A549 (cell line): Measurements from ENCODE around the gene OR10D3.

ENCODE experiments used
- CHD4 ChIP-seq: fragments of 200-600 bp; sonication (generic); IDR thresholded peaks from 2 replicates; pipeline ENCODE4 v1.6.1; 2016; ENCODE audit warnings: antibody characterized with exemption, mild to moderate bottlenecking, borderline replicate concordance
- HDAC2 ChIP-seq: fragments of 200-600 bp; sonication (generic); IDR thresholded peaks from 2 replicates; pipeline ENCODE4 v1.6.1; 2016
- KDM1A ChIP-seq: fragments of 200-600 bp; sonication (generic); IDR thresholded peaks from 2 replicates; pipeline ENCODE4 v1.6.1; 2016; ENCODE audit warnings: low read depth, mild to moderate bottlenecking
- MYC ChIP-seq: IDR thresholded peaks from 2 replicates; pipeline ENCODE4 v1.6.1; 2012; ENCODE audit warnings: mild to moderate bottlenecking, inconsistent platforms, low read length, improper control_type of control experiment, borderline replicate concordance
- NR3C1 ChIP-seq: fragments of >200 bp; sonication (Bioruptor Twin); formaldehyde crosslinking; IDR thresholded peaks from 3 replicates; pipeline ENCODE4 v1.6.1; 2017
- POLR2A ChIP-seq: IDR thresholded peaks from 2 replicates; pipeline ENCODE4 v1.6.1; 2012; ENCODE audit warnings: mild to moderate bottlenecking, low read length
- RARB ChIP-seq: fragments of 250-450 bp; sonication (Bioruptor Pico); IDR thresholded peaks from 2 replicates; pipeline ENCODE4 v1.8.0; 2021; ENCODE audit warnings: mild to moderate bottlenecking, moderate library complexity
- RCOR1 ChIP-seq: fragments of 150-350 bp; IDR thresholded peaks from 2 replicates; pipeline ENCODE4 v1.6.1; 2014; ENCODE audit warnings: antibody characterized with exemption, low read length, low read depth
- RFX5 ChIP-seq: fragments of 450-650 bp; IDR thresholded peaks from 2 replicates; pipeline ENCODE4 v1.7.1; 2014; ENCODE audit warnings: antibody characterized with exemption, mild to moderate bottlenecking, moderate library complexity
- TFCP2L1 ChIP-seq: fragments of 250-450 bp; sonication (Bioruptor Pico); IDR thresholded peaks from 2 replicates; pipeline ENCODE4 v1.5.0; 2021; ENCODE audit warnings: mild to moderate bottlenecking
- TF ChIP-seq, protein P1 (sequence below): fragments of >200 bp; sonication (Bioruptor Twin); formaldehyde crosslinking; IDR thresholded peaks from 3 replicates; pipeline ENCODE4 v1.5.1; 2016
- TF ChIP-seq, protein P2 (sequence below): fragments of 450-650 bp; IDR thresholded peaks from 2 replicates; pipeline ENCODE4 v1.6.1; 2014; ENCODE audit warnings: antibody characterized with exemption
- TF ChIP-seq, protein P3 (sequence below): fragments of 250-450 bp; sonication (Bioruptor Pico); IDR thresholded peaks from 2 replicates; pipeline ENCODE4 v1.5.0; 2021; ENCODE audit warnings: mild to moderate bottlenecking, moderate library complexity, borderline replicate concordance

DNA sequence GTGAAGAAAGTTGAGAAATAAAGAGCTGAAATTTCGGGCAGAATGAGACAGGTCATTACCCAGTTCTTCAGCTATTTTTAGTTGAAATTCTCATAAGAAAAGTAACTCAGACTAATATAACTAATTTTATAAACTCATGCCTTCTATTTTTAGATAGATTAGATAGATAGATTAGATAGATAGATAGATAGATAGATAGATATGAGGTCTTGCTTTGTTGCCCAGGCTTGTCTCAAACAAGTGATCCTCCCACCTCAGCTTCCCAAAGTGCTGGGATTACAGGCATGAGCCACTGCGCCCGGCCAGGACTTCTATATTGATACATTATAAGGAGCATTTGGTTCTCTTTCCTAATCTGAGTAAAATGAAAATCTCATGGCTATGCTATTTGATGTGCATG, 30.9 kb downstream of the OR10D3 start:
- TF ChIP-seq RARB (CRISPR knock-in tag) (no peak), POLR2A (no peak), HDAC2 (no peak), RFX5 (no peak), CHD4 (no peak), NR3C1 (no peak), MYC (no peak), TFCP2L1 (CRISPR knock-in tag) (no peak), KDM1A (no peak), RCOR1 (no peak)
- TF ChIP-seq, protein P1, sequence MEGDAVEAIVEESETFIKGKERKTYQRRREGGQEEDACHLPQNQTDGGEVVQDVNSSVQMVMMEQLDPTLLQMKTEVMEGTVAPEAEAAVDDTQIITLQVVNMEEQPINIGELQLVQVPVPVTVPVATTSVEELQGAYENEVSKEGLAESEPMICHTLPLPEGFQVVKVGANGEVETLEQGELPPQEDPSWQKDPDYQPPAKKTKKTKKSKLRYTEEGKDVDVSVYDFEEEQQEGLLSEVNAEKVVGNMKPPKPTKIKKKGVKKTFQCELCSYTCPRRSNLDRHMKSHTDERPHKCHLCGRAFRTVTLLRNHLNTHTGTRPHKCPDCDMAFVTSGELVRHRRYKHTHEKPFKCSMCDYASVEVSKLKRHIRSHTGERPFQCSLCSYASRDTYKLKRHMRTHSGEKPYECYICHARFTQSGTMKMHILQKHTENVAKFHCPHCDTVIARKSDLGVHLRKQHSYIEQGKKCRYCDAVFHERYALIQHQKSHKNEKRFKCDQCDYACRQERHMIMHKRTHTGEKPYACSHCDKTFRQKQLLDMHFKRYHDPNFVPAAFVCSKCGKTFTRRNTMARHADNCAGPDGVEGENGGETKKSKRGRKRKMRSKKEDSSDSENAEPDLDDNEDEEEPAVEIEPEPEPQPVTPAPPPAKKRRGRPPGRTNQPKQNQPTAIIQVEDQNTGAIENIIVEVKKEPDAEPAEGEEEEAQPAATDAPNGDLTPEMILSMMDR, result no peak
- TF ChIP-seq, protein P2, sequence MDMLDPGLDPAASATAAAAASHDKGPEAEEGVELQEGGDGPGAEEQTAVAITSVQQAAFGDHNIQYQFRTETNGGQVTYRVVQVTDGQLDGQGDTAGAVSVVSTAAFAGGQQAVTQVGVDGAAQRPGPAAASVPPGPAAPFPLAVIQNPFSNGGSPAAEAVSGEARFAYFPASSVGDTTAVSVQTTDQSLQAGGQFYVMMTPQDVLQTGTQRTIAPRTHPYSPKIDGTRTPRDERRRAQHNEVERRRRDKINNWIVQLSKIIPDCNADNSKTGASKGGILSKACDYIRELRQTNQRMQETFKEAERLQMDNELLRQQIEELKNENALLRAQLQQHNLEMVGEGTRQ, result no peak
- TF ChIP-seq, protein P3, sequence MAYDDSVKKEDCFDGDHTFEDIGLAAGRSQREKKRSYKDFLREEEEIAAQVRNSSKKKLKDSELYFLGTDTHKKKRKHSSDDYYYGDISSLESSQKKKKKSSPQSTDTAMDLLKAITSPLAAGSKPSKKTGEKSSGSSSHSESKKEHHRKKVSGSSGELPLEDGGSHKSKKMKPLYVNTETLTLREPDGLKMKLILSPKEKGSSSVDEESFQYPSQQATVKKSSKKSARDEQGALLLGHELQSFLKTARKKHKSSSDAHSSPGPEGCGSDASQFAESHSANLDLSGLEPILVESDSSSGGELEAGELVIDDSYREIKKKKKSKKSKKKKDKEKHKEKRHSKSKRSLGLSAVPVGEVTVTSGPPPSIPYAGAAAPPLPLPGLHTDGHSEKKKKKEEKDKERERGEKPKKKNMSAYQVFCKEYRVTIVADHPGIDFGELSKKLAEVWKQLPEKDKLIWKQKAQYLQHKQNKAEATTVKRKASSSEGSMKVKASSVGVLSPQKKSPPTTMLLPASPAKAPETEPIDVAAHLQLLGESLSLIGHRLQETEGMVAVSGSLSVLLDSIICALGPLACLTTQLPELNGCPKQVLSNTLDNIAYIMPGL, result no peak
